H1 (cell line): ENCODE measurements around the gene CRYGN. TPM values are rescaled to one million over a fixed set of nuclear protein-coding genes. Genes with fewer than 3 reads are reported as not detected.

ENCODE experiments used
- CTCF ChIA-PET: fragments of 300-600 bp; sonication (Branson Sonifier 250); formaldehyde crosslinking; loops from one replicate; lab custom pipeline; 2021; ENCODE audit not compliant: partially characterized antibody; lab: Charles Lee
- POLR2A ChIA-PET: fragments of 300-600 bp; sonication (Branson Sonifier 250); formaldehyde crosslinking; loops from one replicate; lab custom pipeline; 2021; ENCODE audit warnings: inconsistent platforms; ENCODE audit not compliant: partially characterized antibody; lab: Charles Lee
- DNase-seq, 2 experiments: peaks; one replicate each; pipeline versions ENCODE4 v3.0.0 to v3.0.0-alpha.2; 2010 to 2022; ENCODE audit warnings: low spot score in 2 of 2, low read depth in 1 of 2, mixed read lengths in 1 of 2
- FAIRE-seq: peaks from 2 replicates; lab custom pipeline; 2011; peaks lifted over from hg19 to GRCh38; lab: Jason Lieb, UNC
- H2AFZ ChIP-seq: 2 replicates; pipeline ENCODE4 v1.8.1; 2012; ENCODE audit warnings: low read length, inconsistent platforms
- H2AK5ac ChIP-seq: 2 replicates; pipeline ENCODE4 v1.6.1; 2013; ENCODE audit warnings: low read depth, low read length
- H2BK120ac ChIP-seq: replicated peaks from 2 replicates; pipeline ENCODE3; 2013; ENCODE audit warnings: low read depth, low read length, inconsistent platforms
- H2BK12ac ChIP-seq: 2 replicates; pipeline ENCODE4 v1.6.1; 2013; ENCODE audit warnings: low read depth, low read length
- H2BK15ac ChIP-seq: 2 replicates; pipeline ENCODE4 v1.6.1; 2013; ENCODE audit warnings: low read length
- H2BK20ac ChIP-seq: 2 replicates; pipeline ENCODE4 v1.6.1; 2013; ENCODE audit warnings: low read length
- H2BK5ac ChIP-seq: 2 replicates; pipeline ENCODE4 v1.6.1; 2013; ENCODE audit warnings: low read depth, low read length
- H3K14ac ChIP-seq: 2 replicates; pipeline ENCODE4 v1.6.1; 2013; ENCODE audit warnings: inconsistent platforms; ENCODE audit not compliant: insufficient read length
- H3K18ac ChIP-seq: 2 replicates; pipeline ENCODE4 v1.6.1; 2013; ENCODE audit warnings: low read length; ENCODE audit errors: extremely low read depth
- H3K23ac ChIP-seq: 2 replicates; pipeline ENCODE4 v1.6.1; 2013; ENCODE audit warnings: inconsistent platforms; ENCODE audit not compliant: insufficient read length
- H3K23me2 ChIP-seq: 2 replicates; pipeline ENCODE4 v1.6.1; 2013; ENCODE audit warnings: low read depth, low read length
- H3K27ac ChIP-seq: 2 replicates; pipeline ENCODE4 v1.6.1; 2011; ENCODE audit warnings: low read depth, low read length, inconsistent platforms
- H3K27me3 ChIP-seq, 4 experiments: replicated peaks in 1 of 4; 1 replicate in 1 of 4; 2 replicates in 3 of 4; pipeline versions ENCODE4 v1.6.1 to v1.8.1; 2011 to 2013; ENCODE audit warnings: low read length in 3 of 4, mild to moderate bottlenecking in 3 of 4, inconsistent platforms in 2 of 4, mixed read lengths in 2 of 4, moderate library complexity in 1 of 4; ENCODE audit not compliant: control insufficient read depth in 3 of 4, insufficient read depth in 3 of 4; ENCODE audit errors: extremely low read depth in 1 of 4
- H3K36me3 ChIP-seq, 4 experiments: 2 replicates each; pipeline versions ENCODE4 v1.6.1 to v1.8.1; 2011 to 2013; ENCODE audit warnings: mild to moderate bottlenecking in 4 of 4, low read length in 3 of 4, moderate library complexity in 2 of 4, control low read depth in 1 of 4, inconsistent platforms in 1 of 4; ENCODE audit not compliant: insufficient read depth in 4 of 4, control insufficient read depth in 2 of 4
- H3K4ac ChIP-seq: replicated peaks from 2 replicates; pipeline ENCODE3; 2013; ENCODE audit warnings: low read length, low read depth, mixed read lengths, inconsistent platforms; ENCODE audit not compliant: insufficient read length
- H3K4me1 ChIP-seq, 4 experiments: replicated peaks in 1 of 4; 1 replicate in 1 of 4; 2 replicates in 3 of 4; pipeline versions ENCODE4 v1.6.1 to v1.8.1; 2011 to 2013; ENCODE audit warnings: low read length in 3 of 4, inconsistent platforms in 2 of 4, mixed read lengths in 1 of 4; ENCODE audit not compliant: insufficient read depth in 4 of 4, control insufficient read depth in 3 of 4
- H3K4me2 ChIP-seq, 2 experiments: 2 replicates each; pipeline versions ENCODE4 v1.6.1 to v1.8.1; 2011 to 2013; ENCODE audit warnings: low read depth in 2 of 2, low read length in 2 of 2, control low read depth in 1 of 2, inconsistent platforms in 1 of 2, mild to moderate bottlenecking in 1 of 2; ENCODE audit not compliant: insufficient read depth in 1 of 2
- H3K4me3 ChIP-seq, 4 experiments: fragments of 200-600, 300-600 bp in 1 of 4; sonication (generic), shearing (Covaris generic), sonication (Bioruptor Twin) in 1 of 4; 2 replicates each; pipeline versions ENCODE4 v1.5.1 to v1.8.1; 2011 to 2016; ENCODE audit warnings: low read length in 4 of 4, low read depth in 3 of 4, control low read depth in 2 of 4, inconsistent platforms in 2 of 4, mild to moderate bottlenecking in 2 of 4, mixed read lengths in 1 of 4, moderate library complexity in 1 of 4; ENCODE audit not compliant: insufficient read depth in 2 of 4; ENCODE audit errors: extremely low read depth in 1 of 4
- H3K56ac ChIP-seq: replicated peaks from 2 replicates; pipeline ENCODE3; 2013; ENCODE audit warnings: low read depth, mild to moderate bottlenecking, mixed read lengths, low read length, inconsistent platforms; ENCODE audit not compliant: insufficient read length
- H3K79me1 ChIP-seq: 2 replicates; pipeline ENCODE4 v1.6.1; 2013; ENCODE audit warnings: low read depth, low read length, control low read depth
- H3K79me2 ChIP-seq, 2 experiments: 2 replicates each; pipeline versions ENCODE4 v1.6.1 to v1.8.1; 2012 to 2013; ENCODE audit warnings: low read length in 2 of 2, mild to moderate bottlenecking in 2 of 2, inconsistent platforms in 1 of 2; ENCODE audit not compliant: insufficient read depth in 2 of 2, control insufficient read depth in 1 of 2
- H3K9ac ChIP-seq, 4 experiments: replicated peaks in 1 of 4; 1 replicate in 1 of 4; 2 replicates in 3 of 4; pipeline versions ENCODE4 v1.6.1 to v1.8.1; 2011 to 2013; ENCODE audit warnings: low read depth in 3 of 4, low read length in 3 of 4, control low read depth in 2 of 4, mild to moderate bottlenecking in 2 of 4, moderate library complexity in 2 of 4, inconsistent platforms in 1 of 4; ENCODE audit errors: extremely low read depth in 1 of 4
- H3K9me3 ChIP-seq, 2 experiments: 2 replicates each; pipeline versions ENCODE4 v1.6.1 to v1.8.1; 2012 to 2013; ENCODE audit warnings: mild to moderate bottlenecking in 2 of 2, moderate library complexity in 2 of 2, control low read depth in 1 of 2, inconsistent platforms in 1 of 2, low read depth in 1 of 2, low read length in 1 of 2, mixed read lengths in 1 of 2; ENCODE audit not compliant: insufficient read depth in 2 of 2
- H4K20me1 ChIP-seq, 2 experiments: replicated peaks in 1 of 2; 2 replicates each; pipeline versions ENCODE3 to v1.8.1; 2011 to 2013; ENCODE audit warnings: inconsistent platforms in 2 of 2, low read length in 2 of 2, mild to moderate bottlenecking in 1 of 2; ENCODE audit not compliant: insufficient read depth in 2 of 2, control insufficient read depth in 1 of 2
- H4K5ac ChIP-seq: 2 replicates; pipeline ENCODE4 v1.6.1; 2013; ENCODE audit warnings: low read length, low read depth, mixed read lengths, inconsistent platforms; ENCODE audit not compliant: insufficient read length
- H4K8ac ChIP-seq: 2 replicates; pipeline ENCODE4 v1.8.0; 2013; ENCODE audit warnings: mild to moderate bottlenecking, moderate library complexity, low read length, inconsistent platforms; ENCODE audit not compliant: insufficient read depth; ENCODE audit errors: extremely low read depth
- H4K91ac ChIP-seq: replicated peaks from 2 replicates; pipeline ENCODE3; 2013; ENCODE audit warnings: low read length, mixed read lengths, inconsistent platforms; ENCODE audit not compliant: insufficient read length
- CBX5 ChIP-seq: fragments of 300-800, 300-1000 bp; sonication (generic); IDR thresholded peaks from 2 replicates; pipeline ENCODE4 v1.7.1; 2016; ENCODE audit warnings: antibody characterized with exemption, low read length, low read depth
- CEBPB ChIP-seq: IDR thresholded peaks from 2 replicates; pipeline ENCODE4 v1.6.1; 2012; ENCODE audit warnings: low read depth, low read length
- CHD2 ChIP-seq: IDR thresholded peaks from 2 replicates; pipeline ENCODE4 v1.6.1; 2012; ENCODE audit warnings: low read length, improper control_type of control experiment
- EP300 ChIP-seq, 2 experiments: IDR thresholded peaks; 1 replicate in 1 of 2; 2 replicates in 1 of 2; pipeline ENCODE4 v1.6.1; 2011 to 2012; ENCODE audit warnings: low read depth in 2 of 2, low read length in 2 of 2, mild to moderate bottlenecking in 2 of 2, borderline replicate concordance in 1 of 2, inconsistent platforms in 1 of 2, moderate library complexity in 1 of 2
- GABPA ChIP-seq: IDR thresholded peaks from 2 replicates; pipeline ENCODE4 v1.6.1; 2011; ENCODE audit warnings: mild to moderate bottlenecking, low read length, moderate library complexity, borderline replicate concordance; ENCODE audit not compliant: insufficient read depth
- KDM4A ChIP-seq: IDR thresholded peaks from one replicate; pipeline ENCODE4 v1.7.1; 2012; ENCODE audit warnings: low read depth, mild to moderate bottlenecking, moderate library complexity, low read length, inconsistent platforms; ENCODE audit not compliant: severe bottlenecking
- RAD21 ChIP-seq, 2 experiments: IDR thresholded peaks in 1 of 2; conservative IDR thresholded peaks in 1 of 2; 2 replicates each; pipeline ENCODE4 v1.6.1; 2011; ENCODE audit warnings: low read depth in 2 of 2, low read length in 2 of 2, improper control_type of control experiment in 1 of 2, inconsistent platforms in 1 of 2, mild to moderate bottlenecking in 1 of 2, moderate library complexity in 1 of 2
- RBBP5 ChIP-seq: IDR thresholded peaks from 2 replicates; pipeline ENCODE4 v1.7.1; 2012; ENCODE audit warnings: low read depth, mild to moderate bottlenecking, inconsistent platforms, low read length, moderate library complexity, borderline replicate concordance
- SAP30 ChIP-seq: fragments of 300-600 bp; sonication (generic); IDR thresholded peaks from 2 replicates; pipeline ENCODE4 v1.7.1; 2012; ENCODE audit warnings: low read length, moderate library complexity, mild to moderate bottlenecking, inconsistent platforms; ENCODE audit not compliant: insufficient read depth, insufficient replicate concordance
- SIN3A ChIP-seq, 2 experiments: IDR thresholded peaks in 1 of 2; conservative IDR thresholded peaks in 1 of 2; 2 replicates each; pipeline ENCODE4 v1.6.1; 2011 to 2012; ENCODE audit warnings: low read length in 2 of 2, improper control_type of control experiment in 1 of 2, low read depth in 1 of 2, mild to moderate bottlenecking in 1 of 2
- SP4 ChIP-seq: IDR thresholded peaks from 2 replicates; pipeline ENCODE4 v1.6.1; 2012; ENCODE audit warnings: low read length, inconsistent platforms
- TCF12 ChIP-seq: IDR thresholded peaks from 2 replicates; pipeline ENCODE4 v1.6.1; 2011; ENCODE audit warnings: low read depth, mild to moderate bottlenecking, low read length
- WGBS, 2 experiments: shearing (Covaris generic) in 1 of 2; methylation state at CpG; one replicate each; pipeline versions ENCODE4 v1.1.6 to v1.1.7; 2013 to 2015; ENCODE audit warnings: low lambda C conversion rate in 2 of 2, mixed read lengths in 2 of 2, inconsistent platforms in 1 of 2, low coverage in 1 of 2, missing lambda C conversion rate in 1 of 2; ENCODE audit not compliant: insufficient replicate concordance in 2 of 2, insufficient coverage in 1 of 2, insufficient read length in 1 of 2; ENCODE audit errors: extremely low coverage in 1 of 2, missing lambda C conversion rate in 1 of 2; 5-methylcytosine and 5-hydroxymethylcytosine counted together
- polyA plus RNA-seq, 7 experiments: library from polyadenylated mRNA; depleted of rRNA in 3 of 7; stranded (reverse) in 5 of 7; unstranded in 2 of 7; fragments of >200 nt in 5 of 7; fragments of 200-250 nt in 2 of 7; gene quantifications; 1 replicate in 5 of 7; 2 replicates in 1 of 7; 4 replicates in 1 of 7; pipeline versions ENCODE4 v1.2.1 to v1.2.3, GENCODE V29; 2011 to 2013; ENCODE audit warnings: missing spikeins in 2 of 7, mixed read lengths in 2 of 7
- total RNA-seq: library from RNA; stranded (reverse); fragmentation: NEBNext Ultra II Directional; extraction: Animal tissue kit (Norgen Biotek cat#: 25700); gene quantifications from 2 replicates; pipeline ENCODE4 v1.2.1, GENCODE V29; 2021

The CRYGN gene
- total and polyA plus RNA-seq, 2 of the 8 experiments (the other 6 are each of a cell fraction or from before 2014, with no cell fraction given): 0.98 to 1.6 TPM

DNA sequence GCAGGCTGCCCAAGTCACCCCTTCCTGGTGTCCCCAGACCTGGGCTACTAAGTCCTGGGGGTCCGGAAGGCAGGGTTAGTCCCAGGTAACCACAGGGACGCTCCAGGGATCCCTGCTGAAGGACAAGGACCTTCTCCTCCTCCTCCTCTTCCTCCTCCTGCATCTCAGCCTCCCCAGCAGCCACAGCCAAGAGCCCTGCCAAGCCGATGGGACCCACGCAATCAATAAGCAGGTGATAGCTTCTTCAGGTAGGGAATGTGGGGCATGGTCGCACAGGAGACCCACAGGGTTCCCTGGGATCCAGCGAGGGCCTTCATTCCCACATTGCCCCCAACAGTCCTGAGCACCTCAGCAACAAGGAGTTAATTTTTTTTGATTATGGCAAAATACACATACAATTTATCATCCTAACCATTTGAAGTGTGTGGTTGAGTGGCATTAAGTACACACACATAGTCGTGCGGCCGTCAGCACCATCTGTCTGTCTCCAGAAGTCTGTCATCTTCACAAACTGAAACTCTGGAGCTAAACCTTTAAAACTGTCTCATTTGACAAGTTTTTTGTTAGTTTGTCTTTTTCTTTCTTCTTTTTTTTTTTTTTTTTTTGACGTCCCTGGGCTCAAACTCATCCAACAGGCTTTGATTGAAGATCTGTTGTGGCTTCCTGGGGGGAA lies 12.1 kb downstream of the CRYGN start:
- no peak overlapping the region for H3K23ac ChIP-seq
- H4K20me1 ChIP-seq: no peaks in the 10 kb centered on the region
- no peak overlapping the region for H2BK12ac ChIP-seq
- no peak overlapping the region for H3K14ac ChIP-seq
- H2AFZ ChIP-seq: no peak overlapping the region
- H3K9ac ChIP-seq: no peak overlapping the region
- no peak overlapping the region for H4K91ac ChIP-seq
- POLR2A ChIA-PET: interaction anchor here (0.8 kb wide), 1 partner anchor 10 kb away, joined by 3 read pairs; no protein-coding TSS in a partner anchor
- FAIRE-seq: no peak
- DNase-seq: no peak
- H3K4me3 ChIP-seq: no peak overlapping the region
- 0 out of 2 replicates have a peak overlapping the region, but pooled peaks have one; percentile 39 for H2BK5ac ChIP-seq
- H3K4me1 ChIP-seq: peaks cover 5 to 20% (median 11%) of the 10 kb centered on the region in 4 experiments
- no peak overlapping the region for H3K56ac ChIP-seq
- 87% methylated on average over 9 of the region's 10 CpGs; no CpG with 5 or more reads in 1 of the 2 experiments for WGBS, 2 experiments
- CTCF ChIA-PET: interaction anchor here (1.4 to 2.2 kb wide), 2 partner anchors 10 to 21 kb away, joined by 4 to 5 read pairs; no protein-coding TSS in a partner anchor
- H3K79me1 ChIP-seq: no peaks in the 10 kb centered on the region
- H3K27me3 ChIP-seq: no peaks in the 10 kb centered on the region
- H3K79me2 ChIP-seq: no peaks in the 10 kb centered on the region
- no peaks in the 10 kb centered on the region for H3K36me3 ChIP-seq
- no peak overlapping the region for H3K18ac ChIP-seq
- H3K27ac ChIP-seq: no peak overlapping the region
- H4K8ac ChIP-seq: no peak overlapping the region
- H3K4me2 ChIP-seq: peak overlapping the region in 1 of 2 experiments; percentile 20; a peak in 1 of 4 replicates
- H3K9me3 ChIP-seq: no peaks in the 10 kb centered on the region
- H3K23me2 ChIP-seq: no peaks in the 10 kb centered on the region
- H2AK5ac ChIP-seq: no peak overlapping the region
- no peak overlapping the region for H2BK120ac ChIP-seq
- no peak overlapping the region for H2BK15ac ChIP-seq
- H3K4ac ChIP-seq: no peak overlapping the region
- no peak overlapping the region for H4K5ac ChIP-seq
- no peak overlapping the region for H2BK20ac ChIP-seq
- no peak for TF ChIP-seq SAP30
- no peak for TF ChIP-seq CBX5
- no peak for TF ChIP-seq RBBP5
- TF ChIP-seq EP300 (IDR thresholded peaks at IDR 0.05; ENCODE audit: borderline replicate concordance in 1 of 2, low read depth in 2 of 2, low read length in 2 of 2): no peak
- no peak for TF ChIP-seq CEBPB
- TF ChIP-seq RAD21 (IDR thresholded peaks at IDR 0.05 in 1 of 2, conservative IDR thresholded peaks at IDR 0.05 in 1 of 2; ENCODE audit: low read depth in 2 of 2, low read length in 2 of 2): no peak
- no peak for TF ChIP-seq SP4
- no peak for TF ChIP-seq TCF12
- TF ChIP-seq SIN3A (conservative IDR thresholded peaks at IDR 0.05 in 1 of 2, IDR thresholded peaks at IDR 0.05 in 1 of 2; ENCODE audit: low read depth in 1 of 2, low read length in 2 of 2): no peak
- TF ChIP-seq GABPA: no peak
- no peak for TF ChIP-seq KDM4A
- no peak for TF ChIP-seq CHD2
